Lower leg skin (tissue), 3 donors: ENCODE data around the gene FZR1.

ENCODE experiments used
- POLR2A ChIP-seq, 2 donors: fragments of 450-650 bp; IDR thresholded peaks; one replicate each; pipeline ENCODE4 v1.6.1; 2016 to 2017; ENCODE audit warnings: antibody characterized with exemption in 2 of 2, mild to moderate bottlenecking in 1 of 2, moderate library complexity in 1 of 2
- TF ChIP-seq, protein P1 (sequence below), 3 donors: fragments of 450-650 bp; IDR thresholded peaks; one replicate each; pipeline ENCODE4 v1.5.1; 2016; ENCODE audit warnings: antibody characterized with exemption in 3 of 3, mild to moderate bottlenecking in 3 of 3, moderate library complexity in 2 of 3

- TF ChIP-seq, protein P1, sequence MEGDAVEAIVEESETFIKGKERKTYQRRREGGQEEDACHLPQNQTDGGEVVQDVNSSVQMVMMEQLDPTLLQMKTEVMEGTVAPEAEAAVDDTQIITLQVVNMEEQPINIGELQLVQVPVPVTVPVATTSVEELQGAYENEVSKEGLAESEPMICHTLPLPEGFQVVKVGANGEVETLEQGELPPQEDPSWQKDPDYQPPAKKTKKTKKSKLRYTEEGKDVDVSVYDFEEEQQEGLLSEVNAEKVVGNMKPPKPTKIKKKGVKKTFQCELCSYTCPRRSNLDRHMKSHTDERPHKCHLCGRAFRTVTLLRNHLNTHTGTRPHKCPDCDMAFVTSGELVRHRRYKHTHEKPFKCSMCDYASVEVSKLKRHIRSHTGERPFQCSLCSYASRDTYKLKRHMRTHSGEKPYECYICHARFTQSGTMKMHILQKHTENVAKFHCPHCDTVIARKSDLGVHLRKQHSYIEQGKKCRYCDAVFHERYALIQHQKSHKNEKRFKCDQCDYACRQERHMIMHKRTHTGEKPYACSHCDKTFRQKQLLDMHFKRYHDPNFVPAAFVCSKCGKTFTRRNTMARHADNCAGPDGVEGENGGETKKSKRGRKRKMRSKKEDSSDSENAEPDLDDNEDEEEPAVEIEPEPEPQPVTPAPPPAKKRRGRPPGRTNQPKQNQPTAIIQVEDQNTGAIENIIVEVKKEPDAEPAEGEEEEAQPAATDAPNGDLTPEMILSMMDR (IDR thresholded peaks at IDR 0.05): no peak
- no peak for TF ChIP-seq POLR2A (IDR thresholded peaks at IDR 0.05)
Measured at GRCh38 chr19:3538258-3538929, 32.3 kb downstream of the FZR1 start.
